NCI-H2029 (cell line): ENCODE results near the gene VIT.

ENCODE experiments used
- DNase-seq: peaks from one replicate; lab custom pipeline; 2025; lab: John Stamatoyannopoulos, UW

Gene VIT

GRCh38 chr2:36770542-36771287, 74.2 kb downstream of the VIT start:
- DNase-seq, result peak; percentile 6

- DNase-seq, result no peak
Observed at GRCh38 chr2:36771671-36772070, 75.2 kb downstream of the VIT start.

- no peak for DNase-seq
Observed at GRCh38 chr2:36773947-36774346, 77.4 kb downstream of the VIT start.

- DNase-seq, result no peak
Observed at GRCh38 chr2:36775261-36775660, 78.8 kb downstream of the VIT start.

- DNase-seq, result no peak
Observed at GRCh38 chr2:36775806-36776205, 79.3 kb downstream of the VIT start.

- no peak for DNase-seq
Observed at GRCh38 chr2:36777272-36777671, 80.8 kb downstream of the VIT start.

GRCh38 chr2:36777788-36778187, 81.3 kb downstream of the VIT start:
- DNase-seq, result no peak

GRCh38 chr2:36779462-36779861, 83.0 kb downstream of the VIT start:
- DNase-seq, result no peak

- DNase-seq, result peak; percentile 27
Observed at GRCh38 chr2:36780231-36780839, 83.8 kb downstream of the VIT start.

GRCh38 chr2:36781907-36782720, 85.6 kb downstream of the VIT start:
- no peak for DNase-seq

GRCh38 chr2:36783246-36783645, 86.7 kb downstream of the VIT start:
- DNase-seq, result no peak

GRCh38 chr2:36785179-36785795, 88.8 kb downstream of the VIT start:
- peak; percentile 13 for DNase-seq

GRCh38 chr2:36789181-36789804, 92.8 kb downstream of the VIT start:
- no peak for DNase-seq

- DNase-seq, result no peak
Observed at GRCh38 chr2:36792951-36793350, 96.4 kb downstream of the VIT start.

- no peak for DNase-seq
Observed at GRCh38 chr2:36797324-36798070, 101.0 kb downstream of the VIT start.

- no peak for DNase-seq
Observed at GRCh38 chr2:36798724-36799123, 102.2 kb downstream of the VIT start.

- no peak for DNase-seq
Observed at GRCh38 chr2:36800381-36800780, 103.9 kb downstream of the VIT start.

- no peak for DNase-seq
Observed at GRCh38 chr2:36801088-36801487, 104.6 kb downstream of the VIT start.

- no peak for DNase-seq
Observed at GRCh38 chr2:36802952-36803351, 106.4 kb downstream of the VIT start.

- DNase-seq, result no peak
Observed at GRCh38 chr2:36805635-36806224, 109.2 kb downstream of the VIT start.
